Measurements from ENCODE around the gene SLC46A2.

GRCh38 chr9:112831281-112831851 lies 59.3 kb downstream of the SLC46A2 start:
- TF ChIP-seq CTCF (optimal IDR thresholded peaks at IDR 0.05 in 1 of 3, IDR thresholded peaks at IDR 0.05 in 1 of 3, conservative IDR thresholded peaks at IDR 0.05 in 1 of 3; ENCODE audit: extremely low read depth in 1 of 3, insufficient read depth in 2 of 3, low read length in 3 of 3) (no peak), EZH2 (IDR thresholded peaks at IDR 0.05; ENCODE audit: low read length) (no peak)

Measured in keratinocyte (primary cell).